Astrocyte (in vitro differentiated cells and primary cell): Measurements from ENCODE around the gene PILRA. TPM values are rescaled to one million over a fixed set of nuclear protein-coding genes. Genes with fewer than 3 reads are reported as not detected.
A peak's percentile ranks its signal among the peaks of the same experiment; 100 is the strongest.
"Not testable (repeated sequence)": the region's sequence is repeated elsewhere in the genome, so short reads cannot be mapped to it uniquely, and the experiment has no call there.

Experiments used
- DNase-seq: peaks from one replicate; pipeline ENCODE4 v3.0.0-alpha.2; 2010; ENCODE audit warnings: low read depth
- FAIRE-seq: peaks from 2 replicates; lab custom pipeline; 2011; peaks lifted over from hg19 to GRCh38; lab: Jason Lieb, UNC
- H2AFZ ChIP-seq: 2 replicates; pipeline ENCODE4 v1.6.0; 2012; ENCODE audit warnings: low read depth, low read length, inconsistent platforms
- H3K27ac ChIP-seq: 2 replicates; pipeline ENCODE4 v1.5.1; 2011; ENCODE audit warnings: low read depth, low read length, inconsistent platforms
- H3K27me3 ChIP-seq: 2 replicates; pipeline ENCODE4 v1.6.0; 2011; ENCODE audit warnings: low read length, inconsistent platforms; ENCODE audit not compliant: insufficient read depth
- H3K36me3 ChIP-seq: 2 replicates; pipeline ENCODE4 v1.5.1; 2011; ENCODE audit warnings: low read length, inconsistent platforms; ENCODE audit not compliant: insufficient read depth
- H3K4me1 ChIP-seq: 2 replicates; pipeline ENCODE4 v1.5.1; 2011; ENCODE audit warnings: low read length, inconsistent platforms; ENCODE audit not compliant: insufficient read depth
- H3K4me2 ChIP-seq: 2 replicates; pipeline ENCODE4 v1.6.0; 2012; ENCODE audit warnings: low read length, inconsistent platforms
- H3K4me3 ChIP-seq: 2 replicates; pipeline ENCODE4 v1.5.1; 2011; ENCODE audit warnings: low read depth, mild to moderate bottlenecking, low read length, inconsistent platforms; ENCODE audit not compliant: insufficient read depth
- H3K79me2 ChIP-seq: 2 replicates; pipeline ENCODE4 v1.6.0; 2012; ENCODE audit warnings: mild to moderate bottlenecking, low read length, inconsistent platforms; ENCODE audit not compliant: insufficient read depth
- H3K9ac ChIP-seq: 2 replicates; pipeline ENCODE4 v1.6.0; 2012; ENCODE audit warnings: mild to moderate bottlenecking, low read length, inconsistent platforms
- H3K9me3 ChIP-seq: 2 replicates; pipeline ENCODE4 v1.5.1; 2012; ENCODE audit warnings: low read depth, mild to moderate bottlenecking, low read length, inconsistent platforms; ENCODE audit not compliant: insufficient read depth
- H4K20me1 ChIP-seq: 2 replicates; pipeline ENCODE4 v1.6.0; 2012; ENCODE audit warnings: low read length, inconsistent platforms; ENCODE audit not compliant: insufficient read depth
- H3K27ac Mint-ChIP-seq: one replicate; pipeline ENCODE4 v1.8.0; 2021; ENCODE audit warnings: mild to moderate bottlenecking, mixed read lengths; ENCODE audit not compliant: unreplicated experiment
- H3K27me3 Mint-ChIP-seq: one replicate; pipeline ENCODE4 v1.8.0; 2021; ENCODE audit warnings: low read depth, mixed read lengths; ENCODE audit not compliant: unreplicated experiment
- H3K36me3 Mint-ChIP-seq: one replicate; pipeline ENCODE4 v1.8.0; 2021; ENCODE audit warnings: low read depth, mixed read lengths; ENCODE audit not compliant: unreplicated experiment
- H3K4me1 Mint-ChIP-seq: one replicate; pipeline ENCODE4 v1.8.0; 2021; ENCODE audit warnings: low read depth, mixed read lengths; ENCODE audit not compliant: unreplicated experiment
- H3K4me3 Mint-ChIP-seq: one replicate; pipeline ENCODE4 v1.8.0; 2021; ENCODE audit warnings: mild to moderate bottlenecking, moderate library complexity, mixed read lengths; ENCODE audit not compliant: unreplicated experiment
- H3K9me3 Mint-ChIP-seq: one replicate; pipeline ENCODE4 v1.8.0; 2021; ENCODE audit warnings: mild to moderate bottlenecking, mixed read lengths; ENCODE audit not compliant: unreplicated experiment
- EZH2 ChIP-seq: IDR thresholded peaks from 2 replicates; pipeline ENCODE4 v1.6.1; 2012; ENCODE audit warnings: mild to moderate bottlenecking, low read length, inconsistent platforms; ENCODE audit not compliant: insufficient read depth
- total RNA-seq: library from RNA; stranded (reverse); gene quantifications from 2 replicates; pipeline ENCODE4 v1.2.1, GENCODE V29; 2021
- TF ChIP-seq, protein P1 (sequence below): IDR thresholded peaks from 2 replicates; pipeline ENCODE4 v1.5.1; 2011; ENCODE audit warnings: low read depth, mild to moderate bottlenecking, inconsistent platforms, low read length, moderate library complexity; ENCODE audit not compliant: insufficient read depth

PILRA gene
- total RNA-seq, 1 donor from 2014 or later = 2.3 TPM

DNA sequence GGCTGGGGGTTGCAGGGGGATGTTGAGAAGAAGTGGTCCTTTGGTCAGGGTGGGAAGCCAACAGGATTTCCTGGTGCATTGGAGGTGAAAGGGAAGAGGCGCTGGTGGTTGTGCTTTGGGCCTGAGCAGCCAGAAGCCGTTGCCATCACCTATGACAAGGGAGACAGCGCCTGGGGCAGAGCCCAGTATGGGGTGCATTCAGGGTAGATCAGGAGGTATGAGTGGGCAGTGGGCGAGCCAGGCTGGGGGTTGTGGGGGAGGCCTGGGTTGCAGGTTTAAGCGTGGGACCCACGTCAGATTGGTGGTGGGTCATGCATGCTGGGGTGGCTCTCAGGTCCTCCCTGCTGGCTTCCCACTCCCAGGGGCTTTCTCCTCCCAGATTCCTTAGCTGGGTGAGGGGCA is 21.6 kb upstream of the PILRA start:
- FAIRE-seq (no peak), DNase-seq (no peak)

DNA sequence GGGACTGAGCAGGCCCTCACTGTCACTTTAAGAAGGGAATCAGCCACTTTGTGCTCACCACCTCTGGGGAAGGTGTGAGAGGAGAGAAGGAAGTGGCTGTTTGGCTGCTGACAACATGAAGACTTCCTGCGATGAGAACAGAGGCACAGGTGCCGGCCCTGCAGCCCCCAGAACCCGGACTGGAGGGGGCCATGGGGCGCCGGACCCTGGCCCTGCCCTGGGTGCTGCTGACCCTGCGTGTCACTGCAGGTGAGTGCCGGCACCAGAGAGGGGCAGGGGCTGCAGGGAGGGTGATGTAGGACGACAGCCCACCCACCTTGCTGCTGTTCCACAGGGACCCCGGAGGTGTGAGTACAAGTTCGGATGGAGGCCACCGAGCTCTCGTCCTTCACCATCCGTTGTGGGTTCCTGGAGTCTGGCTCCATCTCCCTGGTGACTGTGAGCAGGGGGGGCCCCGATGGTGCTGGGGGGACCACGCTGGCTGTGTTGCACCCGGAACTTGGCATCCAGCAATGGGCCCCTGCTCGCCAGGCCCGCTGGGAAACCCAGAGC is 21.0 kb upstream of the PILRA start:
- H3K36me3 ChIP-seq = peaks cover 36% of the 10 kb centered on the region
- DNase-seq, H3K79me2 ChIP-seq, H3K27ac ChIP-seq, H3K27ac Mint-ChIP-seq, H3K9me3 Mint-ChIP-seq, H3K27me3 ChIP-seq, H3K9me3 ChIP-seq, H3K4me1 ChIP-seq, H3K4me1 Mint-ChIP-seq, H3K9ac ChIP-seq, H3K27me3 Mint-ChIP-seq, H3K4me3 Mint-ChIP-seq, H2AFZ ChIP-seq, H3K4me2 ChIP-seq, FAIRE-seq, H3K4me3 ChIP-seq: not testable (repeated sequence)
- peaks cover 15% of the 10 kb centered on the region for H3K36me3 Mint-ChIP-seq
- peaks cover 31% of the 10 kb centered on the region for H4K20me1 ChIP-seq

More for the DNA sequence above, 21.6 kb upstream of the PILRA start:
- Histone ChIP-seq H3K4me3 (no peak overlapping the region), H3K27me3 (no peaks in the 10 kb centered on the region), H3K9ac (no peak overlapping the region), H3K4me1 (no peaks in the 10 kb centered on the region), H3K36me3 (peaks cover 42% of the 10 kb centered on the region), H4K20me1 (peaks cover 37% of the 10 kb centered on the region), H3K79me2 (peaks cover 1% of the 10 kb centered on the region), H3K4me2 (no peak overlapping the region), H3K27ac (no peak overlapping the region), H2AFZ (no peak overlapping the region), H3K9me3 (no peaks in the 10 kb centered on the region)
- Mint-ChIP-seq H3K4me1 (no peaks in the 10 kb centered on the region), H3K27ac (peak overlapping the region; percentile 18), H3K9me3 (no peaks in the 10 kb centered on the region), H3K27me3 (no peaks in the 10 kb centered on the region), H3K4me3 (no peak overlapping the region), H3K36me3 (peaks cover 18% of the 10 kb centered on the region)
- no peak for TF ChIP-seq EZH2
- TF ChIP-seq, protein P1, sequence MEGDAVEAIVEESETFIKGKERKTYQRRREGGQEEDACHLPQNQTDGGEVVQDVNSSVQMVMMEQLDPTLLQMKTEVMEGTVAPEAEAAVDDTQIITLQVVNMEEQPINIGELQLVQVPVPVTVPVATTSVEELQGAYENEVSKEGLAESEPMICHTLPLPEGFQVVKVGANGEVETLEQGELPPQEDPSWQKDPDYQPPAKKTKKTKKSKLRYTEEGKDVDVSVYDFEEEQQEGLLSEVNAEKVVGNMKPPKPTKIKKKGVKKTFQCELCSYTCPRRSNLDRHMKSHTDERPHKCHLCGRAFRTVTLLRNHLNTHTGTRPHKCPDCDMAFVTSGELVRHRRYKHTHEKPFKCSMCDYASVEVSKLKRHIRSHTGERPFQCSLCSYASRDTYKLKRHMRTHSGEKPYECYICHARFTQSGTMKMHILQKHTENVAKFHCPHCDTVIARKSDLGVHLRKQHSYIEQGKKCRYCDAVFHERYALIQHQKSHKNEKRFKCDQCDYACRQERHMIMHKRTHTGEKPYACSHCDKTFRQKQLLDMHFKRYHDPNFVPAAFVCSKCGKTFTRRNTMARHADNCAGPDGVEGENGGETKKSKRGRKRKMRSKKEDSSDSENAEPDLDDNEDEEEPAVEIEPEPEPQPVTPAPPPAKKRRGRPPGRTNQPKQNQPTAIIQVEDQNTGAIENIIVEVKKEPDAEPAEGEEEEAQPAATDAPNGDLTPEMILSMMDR = no peak

DNA sequence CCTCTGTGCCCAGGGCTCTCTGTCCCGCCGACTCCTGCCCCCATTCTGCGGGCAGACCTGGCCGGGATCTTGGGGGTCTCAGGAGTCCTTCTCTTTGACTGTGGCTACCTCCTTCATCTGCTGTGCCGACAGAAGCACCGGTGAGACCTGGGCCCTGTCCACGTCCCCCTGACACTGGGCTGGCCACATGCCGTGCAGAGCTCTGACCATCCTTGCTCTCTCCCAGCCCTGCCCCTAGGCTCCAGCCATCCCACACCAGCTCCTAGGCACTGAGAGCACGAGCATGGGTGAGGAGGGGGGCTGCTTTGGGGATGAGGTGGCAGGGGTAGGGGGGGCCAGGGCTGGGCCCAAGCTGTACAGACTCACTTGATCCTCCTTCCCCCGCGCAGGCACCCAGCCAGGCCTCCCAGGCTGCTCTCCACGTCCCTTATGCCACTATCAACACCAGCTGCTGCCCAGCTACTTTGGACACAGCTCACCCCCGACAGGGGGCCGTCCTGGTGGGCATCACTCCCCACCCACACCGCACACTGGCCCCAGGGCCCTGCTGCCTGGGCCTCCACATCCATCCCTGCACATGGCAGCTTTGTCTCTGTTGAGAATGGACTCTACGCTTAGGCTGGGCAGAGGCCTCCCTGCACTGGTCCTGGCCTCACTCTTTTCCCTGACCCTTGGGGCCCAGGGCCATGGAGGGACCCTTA is 20.2 kb upstream of the PILRA start:
- no peaks in the 10 kb centered on the region for H3K4me1 Mint-ChIP-seq
- H3K36me3 Mint-ChIP-seq = peaks cover 18% of the 10 kb centered on the region
- peaks cover 27% of the 10 kb centered on the region for H4K20me1 ChIP-seq
- H3K4me3 ChIP-seq = no peak overlapping the region
- no peaks in the 10 kb centered on the region for H3K79me2 ChIP-seq
- H3K4me3 Mint-ChIP-seq = no peak overlapping the region
- FAIRE-seq (no peak), DNase-seq (no peak)
- H3K9me3 ChIP-seq = no peaks in the 10 kb centered on the region
- no peaks in the 10 kb centered on the region for H3K4me1 ChIP-seq
- TF ChIP-seq, protein P1 = no peak
- no peak for TF ChIP-seq EZH2
- H3K27me3 ChIP-seq = no peaks in the 10 kb centered on the region
- no peak overlapping the region for H3K4me2 ChIP-seq
- no peak overlapping the region for H3K27ac ChIP-seq
- no peaks in the 10 kb centered on the region for H3K9me3 Mint-ChIP-seq
- no peak overlapping the region for H2AFZ ChIP-seq
- peaks cover 31% of the 10 kb centered on the region for H3K36me3 ChIP-seq
- no peak overlapping the region for H3K9ac ChIP-seq
- H3K27ac Mint-ChIP-seq = no peak overlapping the region
- H3K27me3 Mint-ChIP-seq = no peaks in the 10 kb centered on the region
